ENCODE results near the gene CHAC1. TPM values are rescaled to one million over a fixed set of nuclear protein-coding genes. Genes with fewer than 3 reads are reported as not detected.
A peak's percentile ranks its signal among the peaks of the same experiment; 100 is the strongest.
"Not testable (repeated sequence)": the region's sequence is repeated elsewhere in the genome, so short reads cannot be mapped to it uniquely, and the experiment has no call there.

CHAC1 gene
- polyA plus RNA-seq, 3 donors, result 0.15 TPM; not detected in 2

GRCh38 chr15:40960151-40960885 is 7.0 kb downstream of the CHAC1 start:
- H4K20me1 ChIP-seq (ENCODE audit: insufficient read depth, low read length), result no peaks in the 10 kb centered on the region
- intact Hi-C loops (cut with micrococcal nuclease), result no loop called here
- peak overlapping the region; percentile 29 for H2AFZ ChIP-seq (ENCODE audit: insufficient read depth, low read depth, low read length, poor library complexity, severe bottlenecking)
- no peaks in the 10 kb centered on the region for H3K27me3 ChIP-seq (ENCODE audit: control insufficient read depth in 2 of 2, insufficient read depth in 2 of 2, low read length in 2 of 2)
- H3K79me2 ChIP-seq (ENCODE audit: insufficient read depth, low read length), result no peaks in the 10 kb centered on the region
- no peak overlapping the region for H3K27ac ChIP-seq (ENCODE audit: low read depth in 1 of 2, low read length in 2 of 2)
- H3K4me1 Mint-ChIP-seq, result peaks cover 7% of the 10 kb centered on the region
- no peak overlapping the region for H3K27ac Mint-ChIP-seq
- no peak overlapping the region for H3K9ac ChIP-seq (ENCODE audit: insufficient read depth, low read length, poor library complexity, severe bottlenecking)
- no peaks in the 10 kb centered on the region for H3K36me3 ChIP-seq (replicated peaks in 1 of 2; ENCODE audit: control insufficient read depth in 1 of 2, insufficient read depth in 2 of 2, low read length in 2 of 2)
- no peak overlapping the region for H3K4me2 ChIP-seq (replicated peaks; ENCODE audit: extremely low read depth, low read length, poor library complexity, severe bottlenecking)
- no peak overlapping the region for H3K4me3 Mint-ChIP-seq
- no peak for DNase-seq
- H3K4me1 ChIP-seq (ENCODE audit: control insufficient read depth in 1 of 2, insufficient read depth in 2 of 2, low read length in 2 of 2), result no peaks in the 10 kb centered on the region
- no peaks in the 10 kb centered on the region for H3K36me3 Mint-ChIP-seq
- 94% methylated on average over 13 of the region's 16 CpGs for WGBS (ENCODE audit: insufficient coverage)
- TF ChIP-seq CTCF (IDR thresholded peaks at IDR 0.05), result no peak
- H3K4me3 ChIP-seq (replicated peaks in 1 of 3; ENCODE audit: low read depth in 2 of 3, low read length in 3 of 3), result no peak overlapping the region
- peaks cover 0 to 5% (median 0%) of the 10 kb centered on the region in 7 donors for H3K9me3 Mint-ChIP-seq
- H3K27me3 Mint-ChIP-seq (ENCODE audit: low read depth in 3 of 3), result peaks cover 3 to 7% (median 5%) of the 10 kb centered on the region in 3 donors
- H3K9me3 ChIP-seq (replicated peaks in 1 of 2; ENCODE audit: control insufficient read depth in 1 of 2, insufficient read depth in 1 of 2, low read length in 2 of 2), result no peaks in the 10 kb centered on the region

GRCh38 chr15:40960925-40961324 is 7.7 kb downstream of the CHAC1 start:
- no peak for TF ChIP-seq CTCF (IDR thresholded peaks at IDR 0.05)
- DNase-seq, result no peak
- Histone ChIP-seq H2AFZ (ENCODE audit: insufficient read depth, low read depth, low read length, poor library complexity, severe bottlenecking) (no peak overlapping the region), H3K79me2 (ENCODE audit: insufficient read depth, low read length) (no peaks in the 10 kb centered on the region), H3K36me3 (replicated peaks in 1 of 2; ENCODE audit: control insufficient read depth in 1 of 2, insufficient read depth in 2 of 2, low read length in 2 of 2) (no peaks in the 10 kb centered on the region), H3K27ac (ENCODE audit: low read depth in 1 of 2, low read length in 2 of 2) (no peak overlapping the region), H3K4me3 (replicated peaks in 1 of 3; ENCODE audit: low read depth in 2 of 3, low read length in 3 of 3) (no peak overlapping the region), H3K9me3 (replicated peaks in 1 of 2; ENCODE audit: control insufficient read depth in 1 of 2, insufficient read depth in 1 of 2, low read length in 2 of 2) (no peaks in the 10 kb centered on the region), H3K4me1 (ENCODE audit: control insufficient read depth in 1 of 2, insufficient read depth in 2 of 2, low read length in 2 of 2) (no peaks in the 10 kb centered on the region), H3K4me2 (replicated peaks; ENCODE audit: extremely low read depth, low read length, poor library complexity, severe bottlenecking) (no peak overlapping the region), H3K27me3 (ENCODE audit: control insufficient read depth in 2 of 2, insufficient read depth in 2 of 2, low read length in 2 of 2) (no peaks in the 10 kb centered on the region), H4K20me1 (ENCODE audit: insufficient read depth, low read length) (no peaks in the 10 kb centered on the region), H3K9ac (ENCODE audit: insufficient read depth, low read length, poor library complexity, severe bottlenecking) (no peak overlapping the region)
- Mint-ChIP-seq H3K9me3 (peaks cover 0 to 5% (median 0%) of the 10 kb centered on the region in 7 donors), H3K4me3 (no peak overlapping the region), H3K4me1 (peaks cover 7% of the 10 kb centered on the region), H3K27me3 (ENCODE audit: low read depth in 3 of 3) (peaks cover 3 to 7% (median 5%) of the 10 kb centered on the region in 3 donors), H3K27ac (no peak overlapping the region), H3K36me3 (no peaks in the 10 kb centered on the region)
- intact Hi-C loops (cut with micrococcal nuclease), result no loop called here
- 85% methylated on average over 7 of the region's 11 CpGs for WGBS (ENCODE audit: insufficient coverage)

- H3K9me3 Mint-ChIP-seq; intact Hi-C loops (cut with micrococcal nuclease); H3K4me3 ChIP-seq (replicated peaks in 1 of 3; ENCODE audit: low read depth in 2 of 3, low read length in 3 of 3); H3K36me3 Mint-ChIP-seq; H3K79me2 ChIP-seq (ENCODE audit: insufficient read depth, low read length); H3K9ac ChIP-seq (ENCODE audit: insufficient read depth, low read length, poor library complexity, severe bottlenecking); H2AFZ ChIP-seq (ENCODE audit: insufficient read depth, low read depth, low read length, poor library complexity, severe bottlenecking); DNase-seq; H3K36me3 ChIP-seq (replicated peaks in 1 of 2; ENCODE audit: control insufficient read depth in 1 of 2, insufficient read depth in 2 of 2, low read length in 2 of 2); H3K27ac ChIP-seq (ENCODE audit: low read depth in 1 of 2, low read length in 2 of 2); H3K9me3 ChIP-seq (replicated peaks in 1 of 2; ENCODE audit: control insufficient read depth in 1 of 2, insufficient read depth in 1 of 2, low read length in 2 of 2); H4K20me1 ChIP-seq (ENCODE audit: insufficient read depth, low read length); H3K27ac Mint-ChIP-seq; H3K27me3 Mint-ChIP-seq (ENCODE audit: low read depth in 3 of 3); H3K4me1 ChIP-seq (ENCODE audit: control insufficient read depth in 1 of 2, insufficient read depth in 2 of 2, low read length in 2 of 2); H3K27me3 ChIP-seq (ENCODE audit: control insufficient read depth in 2 of 2, insufficient read depth in 2 of 2, low read length in 2 of 2); H3K4me2 ChIP-seq (replicated peaks; ENCODE audit: extremely low read depth, low read length, poor library complexity, severe bottlenecking); H3K4me1 Mint-ChIP-seq; H3K4me3 Mint-ChIP-seq: not testable (repeated sequence)
- 89% methylated on average over 20 of the region's 25 CpGs for WGBS (ENCODE audit: insufficient coverage)
Observed at GRCh38 chr15:40961740-40962139, 8.5 kb downstream of the CHAC1 start.
